Stimulated activated CD4-positive, alpha-beta T cell treated with anti-CD3 and anti-CD28 coated beads, Interleukin-1b, Interleukin-23, amount 100 ng/mL, for 4 hours (primary cell): ENCODE data around the gene HSPA12B.

Source experiments
- DNase-seq, 2 donors: peaks; one replicate each; pipeline ENCODE4 v3.0.0-alpha.2; 2020; ENCODE audit warnings: low read depth in 2 of 2

HSPA12B gene

GRCh38 chr20:3767110-3767426 is 34.6 kb downstream of the HSPA12B start:
- no peak for DNase-seq

- peak; percentile 92 to 96 for DNase-seq
These were observed 35.2 kb downstream of the HSPA12B start, which contains the start of gene ADISSP for GRCh38 chr20:3767427-3768341. Gene ADISSP, minus strand, starts transcription at chr20:3767753. Its CDS starts 7,653 bp downstream, at chr20:3760100.

- DNase-seq, result peak; percentile 65 to 70
These were observed 36.1 kb downstream of the HSPA12B start for GRCh38 chr20:3768342-3769130.

GRCh38 chr20:3771552-3772058 is 39.1 kb downstream of the HSPA12B start:
- no peak for DNase-seq

GRCh38 chr20:3775457-3776108 is 43.1 kb downstream of the HSPA12B start:
- DNase-seq, result no peak

- no peak for DNase-seq
These were observed 44.9 kb downstream of the HSPA12B start for GRCh38 chr20:3777381-3777715.

GRCh38 chr20:3777716-3778629 is 45.5 kb downstream of the HSPA12B start:
- DNase-seq, result peak in 1 of 2 donors; percentile 52

GRCh38 chr20:3778976-3779375 is 46.5 kb downstream of the HSPA12B start:
- no peak for DNase-seq

GRCh38 chr20:3781153-3781910 is 48.8 kb downstream of the HSPA12B start, which contains the start of gene SPEF1:
Gene SPEF1, minus strand, starts transcription at chr20:3781448. Its CDS starts 161 bp downstream, at chr20:3781287.
- peak in 1 of 2 donors; percentile 24 for DNase-seq

- no peak for DNase-seq
These were observed 50.1 kb downstream of the HSPA12B start for GRCh38 chr20:3782597-3782996.

- no peak for DNase-seq
These were observed 50.6 kb downstream of the HSPA12B start for GRCh38 chr20:3783068-3783489.

GRCh38 chr20:3783511-3784195 is 51.2 kb downstream of the HSPA12B start:
- no peak for DNase-seq

GRCh38 chr20:3784216-3784853 is 51.9 kb downstream of the HSPA12B start:
- no peak for DNase-seq

GRCh38 chr20:3784863-3785239 is 52.4 kb downstream of the HSPA12B start:
- no peak for DNase-seq

GRCh38 chr20:3785240-3786125 is 53.0 kb downstream of the HSPA12B start:
- DNase-seq, result no peak

GRCh38 chr20:3786126-3786484 is 53.6 kb downstream of the HSPA12B start:
- peak in 1 of 2 donors; percentile 26 for DNase-seq

- DNase-seq, result peak; percentile 86 to 93
These were observed 54.3 kb downstream of the HSPA12B start, which contains the start of gene CENPB for GRCh38 chr20:3786665-3787323. Gene CENPB, minus strand, starts transcription at chr20:3786740. Its CDS starts 257 bp downstream, at chr20:3786483.
